ENCODE data around the gene COG8.

DNA sequence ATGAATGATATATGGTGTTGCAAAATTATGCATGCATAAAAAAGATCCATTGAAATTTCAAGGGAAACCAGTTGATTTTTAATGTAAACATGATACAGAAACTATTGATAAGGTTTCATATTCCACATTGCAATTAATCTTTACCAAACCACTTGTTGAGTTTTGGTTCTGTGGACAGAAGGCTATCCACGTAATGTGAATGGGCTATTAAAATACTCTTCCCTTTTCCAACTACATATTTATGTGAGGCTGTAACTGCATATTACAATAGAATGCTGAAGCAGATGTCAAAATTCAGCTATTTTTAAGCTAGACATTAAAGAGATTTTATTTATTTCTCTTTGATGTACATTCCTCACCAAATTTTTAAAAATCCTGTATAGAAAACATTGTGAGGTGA lies 62.0 kb downstream of the COG8 start:
- TF ChIP-seq EP300 (IDR thresholded peaks at IDR 0.05), result no peak
- no peak for TF ChIP-seq CTCF (IDR thresholded peaks at IDR 0.05)

All from ovary (tissue), 3 donors.